Keratinocyte (primary cell): Measurements from ENCODE around the gene RPS18. TPM values are rescaled to one million over a fixed set of nuclear protein-coding genes. Genes with fewer than 3 reads are reported as not detected.

Experiments used
- DNase-seq: peaks from one replicate; pipeline ENCODE4 v3.0.0-alpha.2; 2011; ENCODE audit warnings: low read depth, missing footprints, low spot score
- FAIRE-seq: peaks from 2 replicates; lab custom pipeline; 2011; peaks lifted over from hg19 to GRCh38; lab: Jason Lieb, UNC
- H2AFZ ChIP-seq: 2 replicates; pipeline ENCODE4 v1.6.0; 2012; ENCODE audit warnings: low read length, control low read depth, inconsistent platforms; ENCODE audit not compliant: control insufficient read depth
- H3K27ac ChIP-seq: 2 replicates; pipeline ENCODE4 v1.5.1; 2011; ENCODE audit warnings: low read length; ENCODE audit not compliant: control insufficient read depth, insufficient read depth
- H3K27me3 ChIP-seq: 3 replicates; pipeline ENCODE4 v1.6.0; 2011; ENCODE audit warnings: low read length; ENCODE audit not compliant: control insufficient read depth, insufficient read depth; ENCODE audit errors: extremely low read depth
- H3K36me3 ChIP-seq, 2 experiments: 2 replicates in 1 of 2; 3 replicates in 1 of 2; pipeline ENCODE4 v1.5.1; 2011; ENCODE audit warnings: low read length in 2 of 2, mild to moderate bottlenecking in 1 of 2; ENCODE audit not compliant: control insufficient read depth in 2 of 2, insufficient read depth in 2 of 2; ENCODE audit errors: extremely low read depth in 1 of 2
- H3K4me1 ChIP-seq: 3 replicates; pipeline ENCODE4 v1.5.1; 2011; ENCODE audit warnings: low read length; ENCODE audit not compliant: control insufficient read depth, insufficient read depth; ENCODE audit errors: extremely low read depth
- H3K4me2 ChIP-seq: 3 replicates; pipeline ENCODE4 v1.6.0; 2011; ENCODE audit warnings: low read depth, low read length; ENCODE audit not compliant: control insufficient read depth, insufficient read depth; ENCODE audit errors: extremely low read depth
- H3K4me3 ChIP-seq, 3 experiments: fragments of 200-600 bp in 1 of 3; sonication (generic) in 1 of 3; 2 replicates in 2 of 3; 3 replicates in 1 of 3; pipeline ENCODE4 v1.5.1; 2011 to 2016; ENCODE audit warnings: low read length in 3 of 3, mild to moderate bottlenecking in 3 of 3, control low read depth in 2 of 3, inconsistent platforms in 1 of 3, low read depth in 1 of 3, mixed read lengths in 1 of 3, mixed run types in 1 of 3, moderate library complexity in 1 of 3; ENCODE audit not compliant: control insufficient read depth in 2 of 3, insufficient read depth in 2 of 3; ENCODE audit errors: extremely low read depth in 1 of 3
- H3K79me2 ChIP-seq: 2 replicates; pipeline ENCODE4 v1.6.0; 2012; ENCODE audit warnings: low read length; ENCODE audit not compliant: control insufficient read depth, insufficient read depth
- H3K9ac ChIP-seq: 3 replicates; pipeline ENCODE4 v1.6.0; 2011; ENCODE audit warnings: low read length; ENCODE audit not compliant: control insufficient read depth, insufficient read depth; ENCODE audit errors: extremely low read depth
- H3K9me1 ChIP-seq: 3 replicates; pipeline ENCODE4 v1.6.0; 2011; ENCODE audit warnings: low read length; ENCODE audit not compliant: control insufficient read depth, insufficient read depth; ENCODE audit errors: extremely low read depth
- H3K9me3 ChIP-seq: 2 replicates; pipeline ENCODE4 v1.5.1; 2012; ENCODE audit warnings: low read depth, low read length; ENCODE audit not compliant: control insufficient read depth
- H4K20me1 ChIP-seq: 3 replicates; pipeline ENCODE4 v1.6.0; 2011; ENCODE audit warnings: low read length; ENCODE audit not compliant: control insufficient read depth, insufficient read depth; ENCODE audit errors: extremely low read depth
- CTCF ChIP-seq, 3 experiments: IDR thresholded peaks in 1 of 3; conservative IDR thresholded peaks in 1 of 3; optimal IDR thresholded peaks in 1 of 3; 2 replicates in 2 of 3; 3 replicates in 1 of 3; pipeline versions ENCODE3 to v1.5.1; 2011; ENCODE audit warnings: low read length in 3 of 3, mild to moderate bottlenecking in 3 of 3, moderate library complexity in 2 of 3, control low read depth in 1 of 3, inconsistent platforms in 1 of 3; ENCODE audit not compliant: insufficient read depth in 2 of 3; ENCODE audit errors: extremely low read depth in 1 of 3
- EZH2 ChIP-seq: IDR thresholded peaks from one replicate; pipeline ENCODE4 v1.6.1; 2012; ENCODE audit warnings: inconsistent platforms, mild to moderate bottlenecking, low read length, moderate library complexity
- dilution Hi-C: fragments of 300-500 bp; cut with MboI; formaldehyde crosslinking; loops from one replicate; pipeline ENCODE4 v1.7.0; 2020; ENCODE audit warnings: low sequenced_read_pairs; ENCODE audit not compliant: extremely low pct_ligation_motif_present
- polyA plus RNA-seq, 5 experiments: library from polyadenylated mRNA; depleted of rRNA in 3 of 5; stranded (reverse) in 3 of 5; stranded (forward) in 1 of 5; unstranded in 1 of 5; fragments of >200 nt; gene quantifications; 1 replicate in 1 of 5; 2 replicates in 3 of 5; 3 replicates in 1 of 5; pipeline versions ENCODE4 v1.2.1 to v1.2.3, GENCODE V29; 2011 to 2012; ENCODE audit warnings: missing spikeins in 2 of 5, low read depth in 1 of 5, low replicate concordance in 1 of 5

Gene RPS18
- polyA plus RNA-seq, 1 donor (not counting 4 experiments of a cell fraction or from before 2014, with no cell fraction given) = 6,374 TPM

- H3K27me3 ChIP-seq = peaks cover 7% of the 10 kb centered on the region
- DNase-seq (no peak), FAIRE-seq (no peak)
- H3K4me2 ChIP-seq = no peak overlapping the region
- H4K20me1 ChIP-seq = no peaks in the 10 kb centered on the region
- H3K4me1 ChIP-seq = no peaks in the 10 kb centered on the region
- no peak overlapping the region for H3K9ac ChIP-seq
- H2AFZ ChIP-seq = no peak overlapping the region
- H3K79me2 ChIP-seq = no peaks in the 10 kb centered on the region
- no peak for TF ChIP-seq EZH2
- no peak for TF ChIP-seq CTCF (optimal IDR thresholded peaks at IDR 0.05 in 1 of 3, IDR thresholded peaks at IDR 0.05 in 1 of 3, conservative IDR thresholded peaks at IDR 0.05 in 1 of 3; ENCODE audit: extremely low read depth in 1 of 3, insufficient read depth in 2 of 3, low read length in 3 of 3)
- H3K27ac ChIP-seq = no peak overlapping the region
- H3K9me3 ChIP-seq = no peaks in the 10 kb centered on the region
- dilution Hi-C loops = no loop called here
- no peaks in the 10 kb centered on the region for H3K9me1 ChIP-seq
- no peak overlapping the region for H3K4me3 ChIP-seq
- H3K36me3 ChIP-seq = no peaks in the 10 kb centered on the region
These were observed 35.0 kb upstream of the RPS18 start for GRCh38 chr6:33236852-33237251.

GRCh38 chr6:33237741-33238140 is 34.1 kb upstream of the RPS18 start:
- H3K4me1 ChIP-seq = no peaks in the 10 kb centered on the region
- TF ChIP-seq CTCF (optimal IDR thresholded peaks at IDR 0.05 in 1 of 3, IDR thresholded peaks at IDR 0.05 in 1 of 3, conservative IDR thresholded peaks at IDR 0.05 in 1 of 3; ENCODE audit: extremely low read depth in 1 of 3, insufficient read depth in 2 of 3, low read length in 3 of 3) (no peak), EZH2 (no peak)
- FAIRE-seq (no peak), DNase-seq (no peak)
- H3K27me3 ChIP-seq = peaks cover 7% of the 10 kb centered on the region
- no peaks in the 10 kb centered on the region for H3K79me2 ChIP-seq
- no peaks in the 10 kb centered on the region for H4K20me1 ChIP-seq
- H3K4me3 ChIP-seq = no peak overlapping the region
- no peak overlapping the region for H2AFZ ChIP-seq
- H3K4me2 ChIP-seq = no peak overlapping the region
- no peak overlapping the region for H3K9ac ChIP-seq
- H3K9me1 ChIP-seq = no peaks in the 10 kb centered on the region
- no peaks in the 10 kb centered on the region for H3K36me3 ChIP-seq
- dilution Hi-C loops = no loop called here
- H3K9me3 ChIP-seq = no peaks in the 10 kb centered on the region
- H3K27ac ChIP-seq = no peak overlapping the region
